Kidney (tissue), 2 donors: ENCODE measurements around the gene AIMP1. TPM values are rescaled to one million over a fixed set of nuclear protein-coding genes. Genes with fewer than 3 reads are reported as not detected.

Experiments used
- polyA plus RNA-seq: library from polyadenylated mRNA; stranded (reverse); fragments of 350-450 nt; fragmentation: Illumina TruSeq; extraction: RNeasy Lipid Tissue Mini Kit (QIAGEN cat#74804); gene quantifications from one replicate; pipeline ENCODE4 v1.2.3, GENCODE V29; 2014; ENCODE audit warnings: low read depth, low replicate concordance; ENCODE audit not compliant: insufficient read depth
- total RNA-seq: library from RNA; stranded (reverse); fragmentation: NEBNext Ultra II Directional; extraction: Animal tissue kit (Norgen Biotek cat#: 25700); gene quantifications from one replicate; pipeline ENCODE4 v1.2.1, GENCODE V29; 2021
- donor health status: DM: yes; HTN: yes; CAD: no.

The AIMP1 gene
- total and polyA plus RNA-seq, 2 donors from 2014 or later = 43.3 to 47.1 TPM

Other genes starting within 250 kb of the AIMP1 start
- gene TBCK, start 341 bp upstream of the AIMP1 start, total RNA-seq = 50.0 TPM
- 15.8 TPM for gene TBCK, start 341 bp upstream of the AIMP1 start, polyA plus RNA-seq
- gene GIMD1, start 52.2 kb downstream of the AIMP1 start, total RNA-seq = not detected
- not detected for gene GIMD1, start 52.2 kb downstream of the AIMP1 start, polyA plus RNA-seq